Osteocyte (in vitro differentiated cells): ENCODE results near the gene C3. TPM values are rescaled to one million over a fixed set of nuclear protein-coding genes. Genes with fewer than 3 reads are reported as not detected.
"Not testable (repeated sequence)": the region's sequence is repeated elsewhere in the genome, so short reads cannot be mapped to it uniquely, and the experiment has no call there.

ENCODE experiments used
- DNase-seq: peaks from one replicate; pipeline ENCODE4 v3.0.0; 2021; ENCODE audit warnings: mixed read lengths; ENCODE audit not compliant: unreplicated experiment; ENCODE audit errors: extremely low spot score
- H3K27ac Mint-ChIP-seq: one replicate; pipeline ENCODE4 v1.8.0; 2021; ENCODE audit warnings: mild to moderate bottlenecking, mixed read lengths; ENCODE audit not compliant: unreplicated experiment
- H3K27me3 Mint-ChIP-seq: one replicate; pipeline ENCODE4 v1.8.0; 2021; ENCODE audit warnings: mixed read lengths; ENCODE audit not compliant: unreplicated experiment
- H3K36me3 Mint-ChIP-seq: one replicate; pipeline ENCODE4 v1.8.0; 2021; ENCODE audit warnings: mixed read lengths; ENCODE audit not compliant: unreplicated experiment
- H3K4me1 Mint-ChIP-seq: one replicate; pipeline ENCODE4 v1.8.0; 2021; ENCODE audit warnings: mixed read lengths; ENCODE audit not compliant: unreplicated experiment
- H3K4me3 Mint-ChIP-seq: one replicate; pipeline ENCODE4 v1.8.0; 2021; ENCODE audit warnings: mild to moderate bottlenecking, moderate library complexity, mixed read lengths; ENCODE audit not compliant: unreplicated experiment
- H3K9me3 Mint-ChIP-seq: one replicate; pipeline ENCODE4 v1.8.0; 2021; ENCODE audit warnings: mixed read lengths; ENCODE audit not compliant: unreplicated experiment
- CTCF ChIP-seq: fragments of 200-600 bp; sonication (generic); IDR thresholded peaks from 2 replicates; pipeline ENCODE4 v1.5.0; 2021; ENCODE audit warnings: antibody characterized with exemption, mild to moderate bottlenecking, moderate library complexity
- total RNA-seq: library from RNA; stranded (reverse); gene quantifications from 2 replicates; pipeline ENCODE4 v1.2.1, GENCODE V29; 2021

C3 gene
- total RNA-seq, 1 donor from 2014 or later = 0.56 TPM

- H3K27ac Mint-ChIP-seq = no peak overlapping the region
- H3K4me3 Mint-ChIP-seq = peak overlapping the region; percentile 46
- H3K27me3 Mint-ChIP-seq = peaks cover 16% of the 10 kb centered on the region
- peaks cover 21% of the 10 kb centered on the region for H3K4me1 Mint-ChIP-seq
- TF ChIP-seq CTCF = no peak
- H3K36me3 Mint-ChIP-seq = no peaks in the 10 kb centered on the region
- DNase-seq = no peak
- H3K9me3 Mint-ChIP-seq = no peaks in the 10 kb centered on the region
These were observed 46.6 kb upstream of the C3 start for GRCh38 chr19:6767081-6767356.

- peaks cover 21% of the 10 kb centered on the region for H3K4me1 Mint-ChIP-seq
- no peaks in the 10 kb centered on the region for H3K9me3 Mint-ChIP-seq
- TF ChIP-seq CTCF = no peak
- no peak for DNase-seq
- H3K4me3 Mint-ChIP-seq = peak overlapping the region; percentile 46
- no peaks in the 10 kb centered on the region for H3K36me3 Mint-ChIP-seq
- H3K27ac Mint-ChIP-seq = no peak overlapping the region
- peaks cover 16% of the 10 kb centered on the region for H3K27me3 Mint-ChIP-seq
These were observed 46.1 kb upstream of the C3 start for GRCh38 chr19:6766357-6767080.

DNA sequence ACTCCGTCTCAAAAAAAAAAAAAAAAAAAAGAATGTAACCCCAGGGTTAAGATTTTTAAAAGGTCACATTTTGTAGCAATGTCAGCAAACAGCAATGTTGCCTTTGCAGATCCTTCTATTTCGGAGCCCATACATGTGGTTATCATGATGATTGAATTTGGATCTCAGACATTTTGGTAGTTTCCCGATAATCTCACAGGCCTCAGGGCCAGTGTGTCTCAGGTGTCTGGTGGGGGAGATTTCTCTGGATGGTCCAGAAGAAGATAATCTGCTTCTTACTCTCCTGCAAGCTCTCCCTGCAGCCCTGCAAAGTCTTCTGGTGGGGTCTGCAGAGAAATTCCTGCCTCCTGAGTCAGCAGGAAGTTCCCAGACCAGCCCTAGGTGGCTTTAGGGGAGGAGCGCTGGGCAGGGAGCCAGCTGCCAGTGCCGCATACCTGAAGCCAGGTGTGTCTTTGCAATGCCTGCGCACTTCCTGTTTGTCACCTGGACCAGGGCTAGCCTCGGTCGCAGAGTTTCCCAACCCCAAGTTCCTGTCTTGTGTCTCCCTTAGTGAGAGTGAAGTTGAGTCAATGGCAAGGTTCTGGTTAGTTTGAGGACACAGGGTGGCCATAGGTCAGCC, 45.4 kb upstream of the C3 start:
- Mint-ChIP-seq H3K27ac (no peak overlapping the region), H3K27me3 (peaks cover 16% of the 10 kb centered on the region)
- no peak for DNase-seq

DNA sequence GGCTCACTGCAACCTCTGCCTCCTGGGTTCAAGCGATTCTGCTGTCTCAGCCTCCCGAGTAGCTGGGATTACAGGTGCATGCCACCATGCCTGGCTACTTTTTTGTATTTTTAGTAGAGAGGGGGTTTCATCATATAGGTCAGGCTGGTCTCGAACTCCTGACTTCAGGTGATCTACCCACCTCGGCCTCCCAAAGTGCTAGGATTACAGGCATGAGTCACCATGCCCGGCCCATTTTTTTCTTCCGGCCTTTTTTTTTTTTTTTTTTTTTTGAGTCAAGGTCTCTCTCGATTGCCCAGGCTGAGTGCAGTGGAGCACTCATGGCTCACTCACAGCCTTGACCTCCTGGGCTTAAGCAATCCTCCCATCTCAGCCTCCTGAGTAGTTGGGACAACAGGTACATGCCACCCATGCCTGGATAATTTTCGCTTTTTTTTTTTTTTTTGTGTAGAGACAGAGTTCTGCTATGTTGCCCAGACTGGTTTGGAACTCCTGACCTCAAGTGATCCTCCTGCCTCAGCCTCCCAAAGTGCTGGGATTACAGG, 41.9 kb upstream of the C3 start:
- not testable (repeated sequence) for DNase-seq, H3K27ac Mint-ChIP-seq, H3K36me3 Mint-ChIP-seq, H3K9me3 Mint-ChIP-seq, H3K4me3 Mint-ChIP-seq
- H3K27me3 Mint-ChIP-seq = peaks cover 11% of the 10 kb centered on the region
- H3K4me1 Mint-ChIP-seq = peaks cover 18% of the 10 kb centered on the region

More for the DNA sequence above, 45.4 kb upstream of the C3 start:
- TF ChIP-seq CTCF = no peak
- H3K36me3 Mint-ChIP-seq = no peaks in the 10 kb centered on the region
- no peaks in the 10 kb centered on the region for H3K9me3 Mint-ChIP-seq
- H3K4me1 Mint-ChIP-seq = peaks cover 21% of the 10 kb centered on the region
- no peak overlapping the region for H3K4me3 Mint-ChIP-seq

DNA sequence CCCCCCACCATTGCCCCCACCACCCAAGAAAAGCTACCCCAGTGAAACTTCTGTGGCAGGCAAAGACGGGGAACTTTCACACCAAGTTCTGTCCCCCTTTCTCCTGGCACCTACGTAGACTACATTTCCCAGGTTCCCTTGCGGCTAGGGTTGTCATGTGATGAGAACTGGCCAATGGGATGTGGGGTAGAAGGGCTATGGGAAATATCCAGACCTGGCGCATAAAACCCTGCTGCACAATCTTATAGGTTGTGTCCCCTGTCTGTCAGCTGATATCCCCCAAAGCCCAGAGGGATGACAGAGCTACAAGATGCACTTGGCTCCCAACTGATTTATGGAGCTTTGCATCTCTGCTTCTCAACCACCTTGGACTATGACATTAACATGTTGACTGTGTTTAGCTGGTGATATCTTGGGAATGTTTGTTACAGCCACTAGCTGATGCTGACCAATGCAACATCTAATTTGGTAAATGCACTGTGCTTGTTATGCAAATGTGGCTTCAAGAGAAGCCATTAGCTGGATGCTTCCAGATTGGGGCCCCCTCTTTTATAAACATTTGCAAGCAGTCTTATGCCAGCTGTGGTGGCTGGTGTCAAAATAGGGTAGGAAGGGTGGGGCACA, 40.7 kb upstream of the C3 start:
- Mint-ChIP-seq H3K27me3 (peaks cover 2% of the 10 kb centered on the region), H3K4me1 (peaks cover 7% of the 10 kb centered on the region), H3K27ac (no peak overlapping the region), H3K9me3 (no peaks in the 10 kb centered on the region), H3K36me3 (no peaks in the 10 kb centered on the region), H3K4me3 (no peak overlapping the region)
- no peak for TF ChIP-seq CTCF
- DNase-seq = no peak
